NOMO-1 (cell line): Measurements from ENCODE around the gene MEF2B.
"Not testable (repeated sequence)": the region's sequence is repeated elsewhere in the genome, so short reads cannot be mapped to it uniquely, and the experiment has no call there.

ENCODE experiments used
- DNase-seq, 2 experiments: peaks; one replicate each; lab custom pipeline; 2025; ENCODE audit not compliant: unreplicated experiment in 2 of 2; lab: John Stamatoyannopoulos, UW

The MEF2B gene

DNA sequence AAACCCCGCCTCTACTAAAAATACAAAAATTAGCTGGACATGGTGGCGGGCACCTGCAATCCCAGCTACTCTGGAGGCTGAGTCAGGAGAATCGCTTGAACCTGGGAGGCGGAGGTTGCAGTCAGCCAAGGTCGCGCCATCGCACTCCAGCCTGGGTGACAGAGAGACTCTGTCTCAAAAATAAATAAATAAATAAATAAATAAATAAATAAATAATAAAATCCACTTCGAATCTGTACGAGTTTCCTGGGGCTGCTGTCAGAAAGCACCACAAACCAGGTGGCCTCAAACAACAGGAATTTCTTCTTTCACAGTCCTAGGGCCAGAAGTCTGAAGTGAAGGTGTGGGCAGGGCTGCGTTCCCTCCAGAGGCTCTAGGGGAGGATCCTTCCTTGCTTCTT lies 67.5 kb downstream of the MEF2B start:
- DNase-seq, result not testable (repeated sequence)

DNA sequence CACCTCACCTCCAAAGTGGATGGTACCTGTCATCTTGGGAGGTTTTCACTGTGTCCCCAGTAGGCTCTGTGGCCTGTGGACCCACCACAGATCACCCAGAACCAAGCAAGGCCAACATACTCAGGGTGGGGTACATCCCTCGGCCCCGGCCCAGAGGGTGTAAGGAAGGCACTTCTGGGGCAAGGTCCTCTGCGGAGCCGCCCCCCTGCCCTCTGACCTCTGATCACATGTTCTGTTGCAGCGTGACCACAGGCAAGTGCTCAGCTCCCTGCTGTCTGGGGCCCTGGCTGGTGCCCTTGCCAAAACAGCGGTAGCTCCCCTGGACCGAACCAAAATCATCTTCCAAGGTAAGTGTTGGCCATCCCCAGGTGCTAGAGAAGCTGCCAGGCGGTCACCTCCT lies 68.5 kb downstream of the MEF2B start:
- no peak for DNase-seq

GRCh38 chr19:19098703-19099632 lies 71.1 kb downstream of the MEF2B start:
- DNase-seq, result no peak

- no peak for DNase-seq
These were observed 71.9 kb downstream of the MEF2B start for GRCh38 chr19:19098084-19098702.

GRCh38 chr19:19096641-19097627 lies 73.1 kb downstream of the MEF2B start:
- DNase-seq, result no peak

- no peak for DNase-seq
These were observed 74.4 kb downstream of the MEF2B start for GRCh38 chr19:19095691-19096090.
